ENCODE results near the gene HYAL2.

Gene HYAL2

DNA sequence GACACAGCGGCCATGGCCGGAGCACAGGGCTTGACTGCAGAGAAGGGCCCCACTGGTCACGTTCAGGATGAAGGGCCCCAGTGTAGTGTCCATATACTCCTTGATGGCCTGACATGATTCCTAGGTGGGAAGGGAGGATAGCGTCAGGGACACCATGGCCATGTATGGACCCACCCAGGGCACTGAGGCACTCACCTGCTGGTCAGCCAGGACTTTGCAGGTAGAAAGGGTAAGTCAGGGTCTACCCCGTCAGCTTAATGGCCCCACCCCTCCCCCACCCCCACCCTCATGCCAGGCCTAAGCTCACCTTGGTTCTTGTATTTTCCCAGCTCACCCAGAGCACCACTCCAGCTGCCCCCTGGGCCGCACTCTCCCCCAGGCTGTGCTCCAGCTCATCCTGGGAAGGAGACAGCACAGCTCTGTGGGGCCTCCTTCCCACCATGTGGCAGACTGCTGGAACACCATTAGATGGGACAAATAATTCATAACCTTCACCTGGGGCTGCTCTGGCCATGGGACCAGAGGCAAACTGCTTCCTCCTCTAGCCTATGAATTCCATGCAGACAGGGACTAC, 21.8 kb downstream of the HYAL2 start:
- no peak overlapping the region for H3K9ac ChIP-seq (ENCODE audit: low read depth, low read length)

DNA sequence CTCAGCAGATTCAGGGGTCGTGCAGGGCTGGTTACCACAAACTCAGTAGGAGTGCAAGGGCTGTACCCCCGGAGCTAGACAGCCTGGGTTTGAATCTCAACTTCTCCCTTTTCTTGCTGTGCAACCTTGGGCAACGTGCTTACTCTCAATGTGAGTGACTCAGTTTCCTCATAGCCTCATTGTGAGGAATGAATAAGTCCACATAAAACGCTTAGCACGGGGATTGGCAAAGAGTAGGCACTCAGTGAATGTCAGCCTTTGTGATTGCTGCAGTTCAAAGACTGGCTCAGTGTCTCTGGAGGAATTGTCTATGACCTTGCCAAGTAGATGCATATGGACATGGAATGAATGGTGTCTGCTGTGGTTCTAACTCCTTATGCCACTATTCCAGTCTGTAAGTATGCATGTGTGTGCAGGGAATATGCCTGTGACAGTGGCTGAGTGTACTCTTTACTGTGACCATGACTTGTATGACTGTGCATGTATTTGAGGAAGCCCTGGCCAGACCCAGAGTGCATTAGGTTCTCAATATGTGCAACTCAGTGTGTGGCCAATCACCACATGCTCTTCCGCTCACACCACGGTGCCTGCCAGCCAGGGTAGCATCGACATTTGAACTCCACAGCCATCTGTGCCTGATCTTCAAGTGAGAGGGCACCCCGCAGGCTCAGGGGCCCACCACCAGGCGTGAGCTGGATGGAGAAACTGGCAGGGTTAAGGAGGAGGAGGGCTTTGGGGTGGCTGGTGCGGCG, 22.4 kb downstream of the HYAL2 start:
- H3K4me1 ChIP-seq (ENCODE audit: control insufficient read depth, insufficient read depth, low read length): peaks cover 5% of the 10 kb centered on the region; the same call in 1 of the 2 replicates
- no peaks in the 10 kb centered on the region for H3K36me3 ChIP-seq (ENCODE audit: control insufficient read depth, insufficient read depth, low read length)
- no peaks in the 10 kb centered on the region for H3K27me3 ChIP-seq (ENCODE audit: control insufficient read depth, insufficient read depth, low read length)
- H3K4me3 ChIP-seq (ENCODE audit: low read depth, low read length): peak overlapping the region; percentile 55
- peak overlapping the region; percentile 63 for H3K27ac ChIP-seq (ENCODE audit: low read depth, low read length)
- no peaks in the 10 kb centered on the region for H3K9me3 ChIP-seq (ENCODE audit: control insufficient read depth, insufficient read depth, low read length)
- H3K9ac ChIP-seq (ENCODE audit: low read depth, low read length): peak overlapping the region; percentile 14; the same call in 1 of the 2 replicates

More for the DNA sequence above, 21.8 kb downstream of the HYAL2 start:
- Histone ChIP-seq H3K9me3 (ENCODE audit: control insufficient read depth, insufficient read depth, low read length) (no peaks in the 10 kb centered on the region), H3K4me1 (ENCODE audit: control insufficient read depth, insufficient read depth, low read length) (peaks cover 5% of the 10 kb centered on the region; the same call in 1 of the 2 replicates), H3K4me3 (ENCODE audit: low read depth, low read length) (no peak overlapping the region), H3K27ac (ENCODE audit: low read depth, low read length) (no peak overlapping the region), H3K27me3 (ENCODE audit: control insufficient read depth, insufficient read depth, low read length) (no peaks in the 10 kb centered on the region), H3K36me3 (ENCODE audit: control insufficient read depth, insufficient read depth, low read length) (no peaks in the 10 kb centered on the region)

DNA sequence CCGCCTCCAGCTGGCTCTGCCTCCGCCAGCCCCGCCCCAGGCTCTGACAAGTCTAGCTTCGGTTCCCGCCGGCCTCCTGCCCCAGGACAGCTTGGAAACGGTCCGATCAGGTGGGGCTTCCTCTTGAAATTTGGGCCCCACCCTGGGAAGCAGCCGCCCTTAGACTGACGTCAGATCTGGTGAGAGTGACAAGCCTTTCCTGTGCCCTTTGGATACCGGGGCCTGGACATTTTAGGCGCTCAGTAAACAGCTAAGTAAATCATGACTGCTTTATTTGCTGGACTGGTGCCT, 23.0 kb downstream of the HYAL2 start:
- Histone ChIP-seq H3K4me1 (ENCODE audit: control insufficient read depth, insufficient read depth, low read length) (peaks cover 5% of the 10 kb centered on the region; the same call in 1 of the 2 replicates), H3K27me3 (ENCODE audit: control insufficient read depth, insufficient read depth, low read length) (no peaks in the 10 kb centered on the region), H3K4me3 (ENCODE audit: low read depth, low read length) (peak overlapping the region; percentile 55), H3K36me3 (ENCODE audit: control insufficient read depth, insufficient read depth, low read length) (no peaks in the 10 kb centered on the region), H3K9ac (ENCODE audit: low read depth, low read length) (peak overlapping the region; percentile 14; the same call in 1 of the 2 replicates), H3K27ac (ENCODE audit: low read depth, low read length) (peak overlapping the region; percentile 63), H3K9me3 (ENCODE audit: control insufficient read depth, insufficient read depth, low read length) (no peaks in the 10 kb centered on the region)

DNA sequence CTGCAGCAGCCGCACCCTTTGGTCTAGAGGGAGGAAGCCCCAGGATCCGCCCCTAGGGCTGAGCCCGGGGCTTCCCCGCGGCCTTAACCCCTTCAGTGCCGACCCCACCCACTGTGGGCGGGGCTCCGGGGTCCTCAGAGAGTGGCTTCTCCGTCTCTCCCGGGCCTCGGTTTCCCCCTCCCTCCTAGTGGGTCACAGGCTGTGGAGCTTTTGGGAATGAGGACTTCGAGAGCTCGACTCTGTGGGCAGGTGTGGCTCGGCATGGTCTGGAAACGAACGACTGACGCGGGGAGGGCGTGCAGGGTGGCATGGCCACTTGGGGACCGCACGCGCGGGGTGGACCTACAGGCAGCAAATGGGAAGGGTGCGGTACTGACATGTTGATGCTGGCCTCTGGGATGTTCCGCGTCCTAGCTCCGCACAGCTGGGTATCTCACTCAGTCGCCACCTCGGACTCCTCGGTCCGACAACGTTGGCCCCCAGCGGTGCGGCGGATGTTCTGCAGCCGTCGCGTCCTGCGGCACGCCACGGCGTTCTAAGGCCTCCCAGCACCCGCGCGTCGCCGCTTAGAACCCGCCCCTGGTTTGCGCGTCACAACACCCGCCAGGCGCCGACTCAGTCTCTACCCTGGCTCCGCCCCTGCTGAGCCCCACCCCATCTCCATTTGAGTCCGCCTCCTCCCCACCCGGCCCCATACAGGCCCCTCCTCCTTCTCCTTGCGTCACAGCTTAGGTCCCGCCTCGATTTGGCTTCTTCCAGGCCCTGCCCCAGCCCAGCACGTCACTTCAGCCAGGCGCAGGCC, 23.5 kb downstream of the HYAL2 start, which contains the start of the genes HYAL3 and NAA80:
HYAL3 (minus strand) TSS at position 570 of the 802 bp plus-strand sequence. CDS start 3,803 bp downstream, outside the sequence.
NAA80 (minus strand) TSS at position 570 of the 802 bp plus-strand sequence. CDS start 1,942 bp downstream, outside the sequence.
- H3K4me1 ChIP-seq (ENCODE audit: control insufficient read depth, insufficient read depth, low read length): peaks cover 5% of the 10 kb centered on the region; the same call in 1 of the 2 replicates
- no peaks in the 10 kb centered on the region for H3K27me3 ChIP-seq (ENCODE audit: control insufficient read depth, insufficient read depth, low read length)
- H3K27ac ChIP-seq (ENCODE audit: low read depth, low read length): peak within 1 kb of the TSS; percentile 78
- no peaks in the 10 kb centered on the region for H3K9me3 ChIP-seq (ENCODE audit: control insufficient read depth, insufficient read depth, low read length)
- peak within 1 kb of the TSS; percentile 69 for H3K9ac ChIP-seq (ENCODE audit: low read depth, low read length)
- no peaks in the 10 kb centered on the region for H3K36me3 ChIP-seq (ENCODE audit: control insufficient read depth, insufficient read depth, low read length)
- H3K4me3 ChIP-seq (ENCODE audit: low read depth, low read length): peak within 1 kb of the TSS; percentile 100

DNA sequence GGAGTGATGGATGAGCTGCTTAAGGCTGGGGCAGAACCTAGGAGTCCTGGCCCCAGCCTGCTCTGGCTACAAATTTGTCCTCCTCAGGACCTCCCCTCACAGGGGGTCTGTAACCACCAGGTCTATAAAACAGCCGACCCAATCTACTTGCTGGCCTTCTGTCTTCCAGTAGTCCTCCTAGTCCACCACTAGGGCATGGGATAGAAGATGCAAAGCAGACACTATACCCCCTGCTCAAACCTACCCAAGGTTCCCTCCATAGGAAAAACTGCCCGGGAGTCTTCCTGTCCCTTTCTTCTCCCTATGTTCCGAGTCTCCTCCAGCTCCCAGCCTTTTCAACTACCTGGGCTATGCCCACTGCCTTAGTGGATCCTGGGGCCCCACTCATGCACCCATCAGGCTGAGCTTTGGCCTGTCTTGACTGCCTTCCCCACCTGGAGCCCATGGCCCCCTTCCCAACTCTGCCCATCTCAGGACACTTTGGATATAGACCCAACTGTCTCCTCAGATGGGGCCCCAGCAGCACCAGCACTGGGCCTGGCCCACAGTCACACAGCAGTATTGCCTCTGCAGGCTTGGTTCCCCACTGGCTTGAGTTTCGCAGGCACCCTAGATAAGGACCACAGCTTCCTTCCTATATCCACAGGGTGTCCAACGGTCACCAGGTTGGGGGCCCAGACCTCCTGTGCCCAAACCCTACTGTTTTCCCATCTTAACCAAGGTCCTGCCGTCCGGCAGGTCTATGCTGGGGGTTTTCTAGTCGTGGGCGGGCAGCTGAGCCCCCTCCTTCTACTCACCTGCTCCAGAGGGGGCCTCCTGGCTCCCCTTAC, 24.4 kb downstream of the HYAL2 start:
- Histone ChIP-seq H3K27ac (ENCODE audit: low read depth, low read length) (no peak overlapping the region), H3K9me3 (ENCODE audit: control insufficient read depth, insufficient read depth, low read length) (no peaks in the 10 kb centered on the region), H3K36me3 (ENCODE audit: control insufficient read depth, insufficient read depth, low read length) (no peaks in the 10 kb centered on the region), H3K9ac (ENCODE audit: low read depth, low read length) (no peak overlapping the region), H3K27me3 (ENCODE audit: control insufficient read depth, insufficient read depth, low read length) (no peaks in the 10 kb centered on the region), H3K4me1 (ENCODE audit: control insufficient read depth, insufficient read depth, low read length) (peaks cover 5% of the 10 kb centered on the region; the same call in 1 of the 2 replicates), H3K4me3 (ENCODE audit: low read depth, low read length) (peak overlapping the region; percentile 100)

DNA sequence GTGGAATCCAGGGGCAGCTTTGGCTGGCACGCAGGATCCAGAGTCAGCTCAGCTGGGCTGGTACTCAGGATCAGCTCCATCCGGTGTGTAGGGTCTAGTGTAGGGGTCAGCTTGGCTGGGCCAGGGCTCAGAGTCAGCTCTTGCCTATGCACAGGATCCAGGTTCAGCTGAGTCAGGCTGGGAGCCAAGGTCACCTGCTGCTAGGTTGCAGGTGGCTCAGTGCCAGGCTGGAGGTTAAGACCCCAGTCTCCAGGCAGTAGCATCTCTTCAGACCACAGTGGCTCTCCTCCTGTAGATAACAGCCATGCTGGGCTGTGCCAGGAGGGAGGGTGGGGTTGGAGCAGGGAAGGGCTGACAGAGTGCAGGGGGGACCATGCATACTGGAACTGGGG, 25.2 kb downstream of the HYAL2 start:
- H3K27ac ChIP-seq (ENCODE audit: low read depth, low read length): no peak overlapping the region
- no peaks in the 10 kb centered on the region for H3K27me3 ChIP-seq (ENCODE audit: control insufficient read depth, insufficient read depth, low read length)
- H3K4me3 ChIP-seq (ENCODE audit: low read depth, low read length): no peak overlapping the region
- H3K9me3 ChIP-seq (ENCODE audit: control insufficient read depth, insufficient read depth, low read length): no peaks in the 10 kb centered on the region
- H3K36me3 ChIP-seq (ENCODE audit: control insufficient read depth, insufficient read depth, low read length): no peaks in the 10 kb centered on the region
- H3K4me1 ChIP-seq (ENCODE audit: control insufficient read depth, insufficient read depth, low read length): peaks cover 7% of the 10 kb centered on the region; the same call in 1 of the 2 replicates
- H3K9ac ChIP-seq (ENCODE audit: low read depth, low read length): no peak overlapping the region

DNA sequence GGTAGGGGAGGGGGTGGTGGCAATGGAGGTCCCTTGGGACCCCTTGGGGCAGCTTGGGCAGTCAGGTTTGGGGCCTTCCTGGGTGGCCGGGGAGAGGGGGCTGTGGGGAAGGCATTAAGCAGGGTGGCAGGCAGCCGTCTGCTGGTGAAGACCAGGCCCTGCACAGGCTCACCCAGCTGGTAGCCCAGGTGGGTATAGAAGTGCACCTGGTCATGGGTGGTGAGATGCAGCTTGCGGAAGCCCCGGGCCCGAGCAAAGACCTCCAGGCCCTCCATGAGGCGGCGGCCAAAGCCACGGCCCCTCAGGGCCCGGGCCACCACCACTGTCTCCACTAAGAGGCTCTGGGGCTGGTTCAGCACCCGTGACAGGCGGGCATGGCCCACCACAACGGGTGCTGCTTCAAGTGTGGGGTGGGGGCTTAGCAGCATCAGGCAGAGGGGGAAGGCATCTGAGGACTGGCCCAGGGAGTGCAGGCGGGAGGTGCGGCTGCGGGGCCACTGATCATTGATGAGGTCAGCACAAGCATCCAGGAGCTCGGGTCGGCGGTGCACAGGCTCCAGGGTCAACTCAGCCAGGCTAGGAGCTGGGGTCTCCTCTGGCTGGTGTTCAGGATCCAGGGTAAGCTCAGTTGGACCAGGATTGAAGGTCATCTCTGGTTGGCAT, 25.7 kb downstream of the HYAL2 start:
- no peak overlapping the region for H3K27ac ChIP-seq (ENCODE audit: low read depth, low read length)
- no peaks in the 10 kb centered on the region for H3K9me3 ChIP-seq (ENCODE audit: control insufficient read depth, insufficient read depth, low read length)
- H3K9ac ChIP-seq (ENCODE audit: low read depth, low read length): no peak overlapping the region
- H3K27me3 ChIP-seq (ENCODE audit: control insufficient read depth, insufficient read depth, low read length): no peaks in the 10 kb centered on the region
- peaks cover 7% of the 10 kb centered on the region; the same call in 1 of the 2 replicates for H3K4me1 ChIP-seq (ENCODE audit: control insufficient read depth, insufficient read depth, low read length)
- no peaks in the 10 kb centered on the region for H3K36me3 ChIP-seq (ENCODE audit: control insufficient read depth, insufficient read depth, low read length)
- H3K4me3 ChIP-seq (ENCODE audit: low read depth, low read length): no peak overlapping the region

DNA sequence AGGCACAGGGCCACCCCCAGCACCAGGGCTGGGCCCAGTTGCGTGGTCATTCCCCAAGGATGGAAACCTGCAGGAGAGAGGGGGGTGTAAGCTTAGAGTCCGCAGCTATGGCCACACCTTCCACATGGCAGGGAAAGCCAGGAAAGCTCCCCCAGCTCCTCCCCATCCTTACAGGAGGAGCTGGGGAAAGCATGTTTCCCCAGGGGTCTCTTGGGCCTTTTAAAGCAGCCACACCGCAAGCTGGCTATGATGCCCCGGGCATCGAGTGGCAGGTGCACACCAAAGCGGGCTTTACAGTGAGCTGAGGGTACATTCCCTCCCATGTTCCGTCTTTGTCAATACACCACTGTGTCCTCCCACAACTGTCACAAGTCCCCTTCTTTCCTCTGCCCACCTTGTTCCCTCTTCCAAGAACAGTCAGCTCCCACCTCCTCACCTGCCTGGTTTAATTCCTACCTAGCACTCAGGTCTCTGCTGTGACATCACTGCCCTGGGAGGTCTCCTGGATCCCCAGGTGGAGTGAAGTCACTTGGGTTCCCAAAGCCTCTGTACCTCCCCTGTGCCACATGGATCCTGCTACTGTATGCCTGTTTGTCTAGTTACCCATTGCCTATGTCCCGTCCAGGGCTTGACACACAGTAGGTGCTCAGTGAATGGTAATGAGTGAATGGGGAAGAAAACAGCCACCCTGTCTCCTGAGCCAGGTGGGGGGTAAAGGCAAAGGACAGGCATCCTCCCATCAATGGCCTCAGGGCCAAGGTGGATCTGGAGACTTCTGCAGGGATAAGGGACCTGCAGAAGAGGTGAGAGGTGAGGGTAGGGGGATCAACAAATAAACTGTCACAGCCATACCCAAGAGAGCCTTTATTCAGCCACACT, 26.8 kb downstream of the HYAL2 start:
- H3K4me3 ChIP-seq (ENCODE audit: low read depth, low read length): no peak overlapping the region
- H3K4me1 ChIP-seq (ENCODE audit: control insufficient read depth, insufficient read depth, low read length): peaks cover 12% of the 10 kb centered on the region
- H3K27me3 ChIP-seq (ENCODE audit: control insufficient read depth, insufficient read depth, low read length): no peaks in the 10 kb centered on the region
- no peaks in the 10 kb centered on the region for H3K9me3 ChIP-seq (ENCODE audit: control insufficient read depth, insufficient read depth, low read length)
- no peak overlapping the region for H3K9ac ChIP-seq (ENCODE audit: low read depth, low read length)
- H3K27ac ChIP-seq (ENCODE audit: low read depth, low read length): no peak overlapping the region
- no peaks in the 10 kb centered on the region for H3K36me3 ChIP-seq (ENCODE audit: control insufficient read depth, insufficient read depth, low read length)

DNA sequence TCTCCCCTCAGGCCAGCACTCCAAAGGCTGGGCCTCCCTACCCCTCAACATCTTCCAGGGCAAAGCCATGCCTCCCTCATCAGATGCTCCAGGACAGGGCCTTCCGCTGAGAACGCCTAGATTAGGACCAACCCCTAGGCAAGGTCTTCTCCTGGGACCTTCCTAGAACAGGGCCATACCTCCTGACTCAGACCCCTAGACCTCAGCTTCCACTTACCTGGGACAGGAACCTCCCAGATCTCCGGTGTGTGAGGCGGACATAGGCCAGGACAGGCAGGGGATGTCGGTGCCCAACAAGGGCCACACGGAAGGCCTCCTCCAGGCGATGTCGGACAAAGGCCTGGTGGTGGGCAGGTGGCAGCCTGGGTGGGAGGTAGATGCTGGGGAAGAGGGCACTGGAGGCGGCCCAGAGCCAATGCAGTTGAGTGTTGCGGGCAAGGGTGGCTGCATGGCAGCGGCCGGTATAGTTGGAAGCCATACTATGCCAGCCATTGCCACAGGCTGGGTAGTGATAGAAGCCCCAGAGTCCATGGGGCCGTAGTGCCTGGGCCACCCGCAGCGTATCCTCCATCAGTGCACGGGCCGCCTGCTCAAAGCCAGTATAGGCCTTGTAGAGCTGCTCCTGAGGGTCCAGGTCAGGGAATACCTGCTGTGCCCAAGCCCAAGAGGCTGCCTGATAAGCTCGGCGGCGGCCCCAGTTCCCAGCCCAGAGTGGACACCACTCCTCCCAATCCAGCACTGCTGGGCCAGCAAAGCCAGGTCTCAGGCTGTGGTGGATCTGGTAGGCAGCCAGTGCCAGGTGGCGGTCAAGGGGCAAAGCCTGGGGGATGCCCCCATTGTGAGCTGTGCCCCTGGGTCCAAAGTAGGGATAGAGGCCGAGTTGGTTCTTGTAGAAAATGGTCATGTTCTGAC, 27.8 kb downstream of the HYAL2 start:
- Histone ChIP-seq H3K9me3 (ENCODE audit: control insufficient read depth, insufficient read depth, low read length) (no peaks in the 10 kb centered on the region), H3K4me3 (ENCODE audit: low read depth, low read length) (no peak overlapping the region), H3K4me1 (ENCODE audit: control insufficient read depth, insufficient read depth, low read length) (peaks cover 9% of the 10 kb centered on the region), H3K9ac (ENCODE audit: low read depth, low read length) (no peak overlapping the region), H3K27ac (ENCODE audit: low read depth, low read length) (no peak overlapping the region), H3K27me3 (ENCODE audit: control insufficient read depth, insufficient read depth, low read length) (no peaks in the 10 kb centered on the region), H3K36me3 (ENCODE audit: control insufficient read depth, insufficient read depth, low read length) (peaks cover 9% of the 10 kb centered on the region)

Data from HUES48 (cell line).